ENCODE measurements around the gene MIER2.

GRCh38 chr19:387777-388176 lies 43.2 kb upstream of the MIER2 start:
- TF ChIP-seq EZH2 (IDR thresholded peaks at IDR 0.05; ENCODE audit: borderline replicate concordance, low read depth, low read length, severe bottlenecking) (no peak), CTCF (IDR thresholded peaks at IDR 0.05; ENCODE audit: borderline replicate concordance, extremely low read depth, low read length, poor library complexity, severe bottlenecking) (no peak)
